ENCODE results near the gene GTF2A1L.

Gene GTF2A1L

GRCh38 chr2:48574353-48575287 lies 43.0 kb upstream of the GTF2A1L start:
- Histone ChIP-seq H3K27ac (ENCODE audit: poor library complexity, severe bottlenecking) (no peak overlapping the region), H3K36me3 (ENCODE audit: low read depth) (no peaks in the 10 kb centered on the region), H3K27me3 (ENCODE audit: insufficient read depth, poor library complexity, severe bottlenecking) (no peaks in the 10 kb centered on the region), H3K4me1 (ENCODE audit: insufficient read depth, poor library complexity, severe bottlenecking) (no peaks in the 10 kb centered on the region), H3K4me3 (ENCODE audit: severe bottlenecking) (no peak overlapping the region), H3K9me3 (ENCODE audit: severe bottlenecking) (no peaks in the 10 kb centered on the region)
- no peak for DNase-seq (ENCODE audit: low spot score)
- TF ChIP-seq CTCF (IDR thresholded peaks at IDR 0.05; ENCODE audit: poor library complexity, severe bottlenecking) = no peak
- ATAC-seq (ENCODE audit: low read depth) = no peak

GRCh38 chr2:48578313-48578712 lies 39.3 kb upstream of the GTF2A1L start:
- no peak for TF ChIP-seq CTCF (IDR thresholded peaks at IDR 0.05; ENCODE audit: poor library complexity, severe bottlenecking)
- ATAC-seq (ENCODE audit: low read depth) (no peak), DNase-seq (ENCODE audit: low spot score) (no peak)
- Histone ChIP-seq H3K4me3 (ENCODE audit: severe bottlenecking) (no peak overlapping the region), H3K36me3 (ENCODE audit: low read depth) (no peaks in the 10 kb centered on the region), H3K27ac (ENCODE audit: poor library complexity, severe bottlenecking) (no peak overlapping the region), H3K4me1 (ENCODE audit: insufficient read depth, poor library complexity, severe bottlenecking) (no peaks in the 10 kb centered on the region), H3K27me3 (ENCODE audit: insufficient read depth, poor library complexity, severe bottlenecking) (no peaks in the 10 kb centered on the region), H3K9me3 (ENCODE audit: severe bottlenecking) (no peaks in the 10 kb centered on the region)

GRCh38 chr2:48583961-48584360 lies 33.7 kb upstream of the GTF2A1L start:
- Histone ChIP-seq H3K27me3 (ENCODE audit: insufficient read depth, poor library complexity, severe bottlenecking) (no peaks in the 10 kb centered on the region), H3K36me3 (ENCODE audit: low read depth) (no peaks in the 10 kb centered on the region), H3K4me3 (ENCODE audit: severe bottlenecking) (no peak overlapping the region), H3K27ac (ENCODE audit: poor library complexity, severe bottlenecking) (no peak overlapping the region), H3K9me3 (ENCODE audit: severe bottlenecking) (no peaks in the 10 kb centered on the region), H3K4me1 (ENCODE audit: insufficient read depth, poor library complexity, severe bottlenecking) (no peaks in the 10 kb centered on the region)
- ATAC-seq (ENCODE audit: low read depth) = no peak
- DNase-seq (ENCODE audit: low spot score) = no peak
- TF ChIP-seq CTCF (IDR thresholded peaks at IDR 0.05; ENCODE audit: poor library complexity, severe bottlenecking) = no peak

- Histone ChIP-seq H3K36me3 (ENCODE audit: low read depth) (no peaks in the 10 kb centered on the region), H3K4me1 (ENCODE audit: insufficient read depth, poor library complexity, severe bottlenecking) (no peaks in the 10 kb centered on the region), H3K9me3 (ENCODE audit: severe bottlenecking) (no peaks in the 10 kb centered on the region), H3K27ac (ENCODE audit: poor library complexity, severe bottlenecking) (no peak overlapping the region), H3K4me3 (ENCODE audit: severe bottlenecking) (no peak overlapping the region), H3K27me3 (ENCODE audit: insufficient read depth, poor library complexity, severe bottlenecking) (no peaks in the 10 kb centered on the region)
- DNase-seq (ENCODE audit: low spot score) (no peak), ATAC-seq (ENCODE audit: low read depth) (no peak)
- TF ChIP-seq CTCF (IDR thresholded peaks at IDR 0.05; ENCODE audit: poor library complexity, severe bottlenecking) = no peak
Measured at GRCh38 chr2:48584551-48584950, 33.1 kb upstream of the GTF2A1L start.

GRCh38 chr2:48586433-48586832 lies 31.2 kb upstream of the GTF2A1L start:
- Histone ChIP-seq H3K27ac (ENCODE audit: poor library complexity, severe bottlenecking) (no peak overlapping the region), H3K9me3 (ENCODE audit: severe bottlenecking) (no peaks in the 10 kb centered on the region), H3K36me3 (ENCODE audit: low read depth) (no peaks in the 10 kb centered on the region), H3K4me3 (ENCODE audit: severe bottlenecking) (no peak overlapping the region), H3K4me1 (ENCODE audit: insufficient read depth, poor library complexity, severe bottlenecking) (no peaks in the 10 kb centered on the region), H3K27me3 (ENCODE audit: insufficient read depth, poor library complexity, severe bottlenecking) (no peaks in the 10 kb centered on the region)
- DNase-seq (ENCODE audit: low spot score) (no peak), ATAC-seq (ENCODE audit: low read depth) (no peak)
- no peak for TF ChIP-seq CTCF (IDR thresholded peaks at IDR 0.05; ENCODE audit: poor library complexity, severe bottlenecking)

Data from RWPE2 (cell line).